Activated CD4-positive, alpha-beta memory T cell treated with anti-CD3 and anti-CD28 coated beads, Interleukin-2, amount 10 ng/mL, durations not matched to agents 7 days and 5 days (primary cell): ENCODE data around the gene MRAP. TPM values are rescaled to one million over a fixed set of nuclear protein-coding genes. Genes with fewer than 3 reads are reported as not detected.
"Not testable (repeated sequence)": the region's sequence is repeated elsewhere in the genome, so short reads cannot be mapped to it uniquely, and the experiment has no call there.

Source experiments
- CTCF ChIA-PET: fragments of 350-600 bp; sonication (Branson Sonifier 250); formaldehyde crosslinking; loops from one replicate; lab custom pipeline; 2021; ENCODE audit warnings: antibody characterized with exemption, inconsistent platforms; lab: Charles Lee
- POLR2A ChIA-PET: fragments of 350-600 bp; sonication (Branson Sonifier 250); formaldehyde crosslinking; loops from one replicate; lab custom pipeline; 2021; ENCODE audit warnings: antibody characterized with exemption; lab: Charles Lee
- DNase-seq: peaks from one replicate; pipeline ENCODE4 v3.0.0-alpha.2; 2020
- H3K27ac Mint-ChIP-seq: one replicate; pipeline ENCODE4 v1.8.0; 2021; ENCODE audit warnings: mild to moderate bottlenecking, mixed read lengths
- H3K27me3 Mint-ChIP-seq: one replicate; pipeline ENCODE4 v1.8.0; 2021; ENCODE audit warnings: mixed read lengths
- H3K36me3 Mint-ChIP-seq: one replicate; pipeline ENCODE4 v1.8.0; 2021; ENCODE audit warnings: low read depth, mixed read lengths
- H3K4me1 Mint-ChIP-seq: one replicate; pipeline ENCODE4 v1.8.0; 2021; ENCODE audit warnings: mixed read lengths
- H3K4me3 Mint-ChIP-seq: one replicate; pipeline ENCODE4 v1.8.0; 2021; ENCODE audit warnings: mild to moderate bottlenecking, mixed read lengths
- H3K9me3 Mint-ChIP-seq: one replicate; pipeline ENCODE4 v1.8.0; 2021; ENCODE audit warnings: mixed read lengths
- total RNA-seq, 2 experiments: library from RNA; stranded (reverse); gene quantifications; one replicate each; pipeline ENCODE4 v1.2.3, GENCODE V29; 2021

The MRAP gene
- total RNA-seq, 2 experiments from 2014 or later: not detected

GRCh38 chr21:32303385-32303784 lies 4.7 kb downstream of the MRAP start:
- no peaks in the 10 kb centered on the region for H3K4me1 Mint-ChIP-seq
- H3K9me3 Mint-ChIP-seq: no peaks in the 10 kb centered on the region
- no peak overlapping the region for H3K4me3 Mint-ChIP-seq
- H3K27me3 Mint-ChIP-seq: no peaks in the 10 kb centered on the region
- POLR2A ChIA-PET: no interaction called here
- CTCF ChIA-PET: interaction anchor here (0.6 kb wide), 1 partner anchor 297 kb away, joined by 3 read pairs; no protein-coding TSS in a partner anchor
- H3K27ac Mint-ChIP-seq: no peak overlapping the region
- no peaks in the 10 kb centered on the region for H3K36me3 Mint-ChIP-seq
- no peak for DNase-seq

GRCh38 chr21:32304998-32305397 lies 6.3 kb downstream of the MRAP start:
- Mint-ChIP-seq H3K9me3 (no peaks in the 10 kb centered on the region), H3K27ac (no peak overlapping the region), H3K36me3 (no peaks in the 10 kb centered on the region), H3K4me1 (no peaks in the 10 kb centered on the region), H3K4me3 (no peak overlapping the region), H3K27me3 (no peaks in the 10 kb centered on the region)
- CTCF ChIA-PET: no interaction called here
- no peak for DNase-seq
- POLR2A ChIA-PET: no interaction called here

GRCh38 chr21:32306021-32306780 lies 7.5 kb downstream of the MRAP start:
- Mint-ChIP-seq H3K36me3 (no peaks in the 10 kb centered on the region), H3K4me3 (no peak overlapping the region), H3K27ac (no peak overlapping the region), H3K27me3 (no peaks in the 10 kb centered on the region), H3K9me3 (no peaks in the 10 kb centered on the region), H3K4me1 (no peaks in the 10 kb centered on the region)
- POLR2A ChIA-PET: no interaction called here
- CTCF ChIA-PET: no interaction called here
- DNase-seq: no peak

GRCh38 chr21:32307706-32308105 lies 9.1 kb downstream of the MRAP start:
- POLR2A ChIA-PET: interaction anchor here (1.9 kb wide), 1 partner anchor 11 kb away, joined by 4 read pairs; no protein-coding TSS in a partner anchor

GRCh38 chr21:32308696-32309095 lies 10.0 kb downstream of the MRAP start:
- no peak for DNase-seq
- H3K4me3 Mint-ChIP-seq: no peak overlapping the region
- ChIA-PET CTCF (no interaction called here), POLR2A (interaction anchor here (1.9 kb wide), 1 partner anchor 10 kb away, joined by 4 read pairs; no protein-coding TSS in a partner anchor)
- H3K36me3 Mint-ChIP-seq: no peaks in the 10 kb centered on the region
- no peaks in the 10 kb centered on the region for H3K27me3 Mint-ChIP-seq
- H3K27ac Mint-ChIP-seq: no peak overlapping the region
- H3K9me3 Mint-ChIP-seq: no peaks in the 10 kb centered on the region
- H3K4me1 Mint-ChIP-seq: no peaks in the 10 kb centered on the region

More at GRCh38 chr21:32307706-32308105, 9.1 kb downstream of the MRAP start:
- Mint-ChIP-seq H3K36me3 (no peaks in the 10 kb centered on the region), H3K9me3 (no peaks in the 10 kb centered on the region), H3K4me3 (no peak overlapping the region), H3K4me1 (no peaks in the 10 kb centered on the region), H3K27me3 (no peaks in the 10 kb centered on the region), H3K27ac (no peak overlapping the region)
- DNase-seq: no peak
- CTCF ChIA-PET: no interaction called here

GRCh38 chr21:32309906-32310460 lies 11.3 kb downstream of the MRAP start:
- no peak overlapping the region for H3K27ac Mint-ChIP-seq
- CTCF ChIA-PET: no interaction called here

GRCh38 chr21:32310976-32311375 lies 12.3 kb downstream of the MRAP start:
- POLR2A ChIA-PET: not testable (repeated sequence)

More at GRCh38 chr21:32309906-32310460, 11.3 kb downstream of the MRAP start:
- no peaks in the 10 kb centered on the region for H3K36me3 Mint-ChIP-seq
- no peaks in the 10 kb centered on the region for H3K4me1 Mint-ChIP-seq
- H3K27me3 Mint-ChIP-seq: no peaks in the 10 kb centered on the region
- H3K4me3 Mint-ChIP-seq: no peak overlapping the region
- POLR2A ChIA-PET: no interaction called here
- no peaks in the 10 kb centered on the region for H3K9me3 Mint-ChIP-seq
- DNase-seq: no peak

GRCh38 chr21:32311621-32312020 lies 13.0 kb downstream of the MRAP start:
- CTCF ChIA-PET: no interaction called here

More at GRCh38 chr21:32310976-32311375, 12.3 kb downstream of the MRAP start:
- DNase-seq, H3K27ac Mint-ChIP-seq, H3K36me3 Mint-ChIP-seq, H3K9me3 Mint-ChIP-seq, H3K27me3 Mint-ChIP-seq, H3K4me1 Mint-ChIP-seq, H3K4me3 Mint-ChIP-seq, CTCF ChIA-PET: not testable (repeated sequence)

GRCh38 chr21:32312326-32312725 lies 13.7 kb downstream of the MRAP start:
- CTCF ChIA-PET: no interaction called here
- POLR2A ChIA-PET: no interaction called here
- Mint-ChIP-seq H3K27me3 (no peaks in the 10 kb centered on the region), H3K27ac (no peak overlapping the region), H3K9me3 (no peaks in the 10 kb centered on the region), H3K4me3 (no peak overlapping the region), H3K36me3 (peaks cover 2% of the 10 kb centered on the region), H3K4me1 (no peaks in the 10 kb centered on the region)
- no peak for DNase-seq

More at GRCh38 chr21:32311621-32312020, 13.0 kb downstream of the MRAP start:
- POLR2A ChIA-PET: no interaction called here
- no peaks in the 10 kb centered on the region for H3K27me3 Mint-ChIP-seq
- H3K4me3 Mint-ChIP-seq: no peak overlapping the region
- no peak overlapping the region for H3K27ac Mint-ChIP-seq
- no peaks in the 10 kb centered on the region for H3K36me3 Mint-ChIP-seq
- H3K4me1 Mint-ChIP-seq: no peaks in the 10 kb centered on the region
- no peak for DNase-seq
- no peaks in the 10 kb centered on the region for H3K9me3 Mint-ChIP-seq

GRCh38 chr21:32312976-32313375 lies 14.3 kb downstream of the MRAP start:
- Mint-ChIP-seq H3K9me3 (no peaks in the 10 kb centered on the region), H3K27me3 (no peaks in the 10 kb centered on the region), H3K4me3 (no peak overlapping the region), H3K4me1 (no peaks in the 10 kb centered on the region), H3K27ac (no peak overlapping the region), H3K36me3 (peaks cover 2% of the 10 kb centered on the region)
- ChIA-PET CTCF (no interaction called here), POLR2A (no interaction called here)
- DNase-seq: no peak

- DNase-seq: no peak
Observed at GRCh38 chr21:32314806-32315205, 16.2 kb downstream of the MRAP start.

GRCh38 chr21:32315511-32316281 lies 17.0 kb downstream of the MRAP start:
- ChIA-PET CTCF (no interaction called here), POLR2A (no interaction called here)
- Mint-ChIP-seq H3K27me3 (no peaks in the 10 kb centered on the region), H3K36me3 (peaks cover 19% of the 10 kb centered on the region), H3K4me3 (no peak overlapping the region), H3K27ac (no peak overlapping the region), H3K4me1 (no peaks in the 10 kb centered on the region), H3K9me3 (no peaks in the 10 kb centered on the region)
- no peak for DNase-seq

More at GRCh38 chr21:32314806-32315205, 16.2 kb downstream of the MRAP start:
- ChIA-PET CTCF (no interaction called here), POLR2A (no interaction called here)
- H3K27me3 Mint-ChIP-seq: no peaks in the 10 kb centered on the region
- no peak overlapping the region for H3K4me3 Mint-ChIP-seq
- H3K36me3 Mint-ChIP-seq: peaks cover 17% of the 10 kb centered on the region
- no peaks in the 10 kb centered on the region for H3K9me3 Mint-ChIP-seq
- no peak overlapping the region for H3K27ac Mint-ChIP-seq
- no peaks in the 10 kb centered on the region for H3K4me1 Mint-ChIP-seq
